AG08395 (cell line): Measurements from ENCODE around the gene B3GALT6.
A peak's percentile ranks its signal among the peaks of the same experiment; 100 is the strongest.

Source experiments
- DNase-seq: peaks from one replicate; pipeline ENCODE4 v3.0.0; 2012; ENCODE audit warnings: mixed read lengths, low spot score

B3GALT6 gene

GRCh38 chr1:1231400-1232207 is 433 bp upstream of the B3GALT6 start, which contains the start of gene SDF4:
SDF4 (minus strand) TSS chr1:1232001; CDS start chr1:1228772, 3,229 bp downstream.
- DNase-seq, result peak; percentile 100

GRCh38 chr1:1232796-1233566 is 944 bp downstream of the B3GALT6 start:
- no peak for DNase-seq

GRCh38 chr1:1233567-1233892 is 1.5 kb downstream of the B3GALT6 start:
- no peak for DNase-seq

GRCh38 chr1:1234180-1234808 is 2.3 kb downstream of the B3GALT6 start:
- DNase-seq, result no peak

- no peak for DNase-seq
Observed at GRCh38 chr1:1235016-1235744, 3.1 kb downstream of the B3GALT6 start.

- DNase-seq, result no peak
Observed at GRCh38 chr1:1236176-1236763, 4.2 kb downstream of the B3GALT6 start.

GRCh38 chr1:1236945-1237873 is 5.2 kb downstream of the B3GALT6 start:
- DNase-seq, result no peak

- DNase-seq, result no peak
Observed at GRCh38 chr1:1237874-1238701, 6.1 kb downstream of the B3GALT6 start.

- DNase-seq, result no peak
Observed at GRCh38 chr1:1238702-1239178, 6.7 kb downstream of the B3GALT6 start.

GRCh38 chr1:1239227-1239613 is 7.2 kb downstream of the B3GALT6 start:
- DNase-seq, result no peak

GRCh38 chr1:1239614-1240347 is 7.7 kb downstream of the B3GALT6 start:
- DNase-seq, result no peak

- no peak for DNase-seq
Observed at GRCh38 chr1:1240348-1240732, 8.3 kb downstream of the B3GALT6 start.

- DNase-seq, result peak; percentile 33
Observed at GRCh38 chr1:1240822-1241587, 9.0 kb downstream of the B3GALT6 start.

- DNase-seq, result no peak
Observed at GRCh38 chr1:1241588-1242219, 9.7 kb downstream of the B3GALT6 start.

- no peak for DNase-seq
Observed at GRCh38 chr1:1242461-1243265, 10.6 kb downstream of the B3GALT6 start.

GRCh38 chr1:1243266-1243660 is 11.2 kb downstream of the B3GALT6 start:
- DNase-seq, result no peak

GRCh38 chr1:1243807-1244191 is 11.8 kb downstream of the B3GALT6 start:
- DNase-seq, result no peak
